Measurements from ENCODE around the gene MYO7B. TPM values are rescaled to one million over a fixed set of nuclear protein-coding genes. Genes with fewer than 3 reads are reported as not detected.

MYO7B gene
- total and polyA plus RNA-seq, 9 of the 15 experiments (the other 6 are each of a cell fraction or from before 2014, with no cell fraction given), result 0.08 TPM; not detected in 8

DNA sequence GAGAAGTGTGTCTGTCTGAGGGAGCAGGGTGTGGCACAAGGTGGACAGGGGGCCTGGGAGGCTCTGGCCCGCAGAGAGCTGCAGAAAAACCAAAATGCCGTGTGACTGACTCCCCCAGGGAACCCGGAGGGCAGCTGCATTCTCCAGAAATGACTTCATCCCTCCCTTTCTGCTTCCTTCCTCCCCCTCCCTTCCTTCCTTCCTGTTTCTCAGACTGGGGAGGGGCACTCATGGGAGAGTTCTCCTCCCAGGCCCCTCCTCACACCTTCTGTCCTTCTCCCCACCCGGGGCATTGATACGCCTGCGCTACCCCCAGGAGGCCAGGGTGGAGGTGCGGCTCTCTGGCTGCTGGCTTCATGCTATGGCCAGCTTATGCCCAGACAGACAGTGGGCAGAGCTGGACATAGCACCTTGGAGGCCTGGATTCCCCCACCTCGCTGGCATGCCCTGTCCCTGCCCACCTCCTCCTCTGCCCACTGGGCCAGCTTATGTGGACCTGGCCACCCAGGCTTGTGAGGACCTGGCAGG is 102.3 kb downstream of the MYO7B start (continued):
- TF ChIP-seq, protein P1, sequence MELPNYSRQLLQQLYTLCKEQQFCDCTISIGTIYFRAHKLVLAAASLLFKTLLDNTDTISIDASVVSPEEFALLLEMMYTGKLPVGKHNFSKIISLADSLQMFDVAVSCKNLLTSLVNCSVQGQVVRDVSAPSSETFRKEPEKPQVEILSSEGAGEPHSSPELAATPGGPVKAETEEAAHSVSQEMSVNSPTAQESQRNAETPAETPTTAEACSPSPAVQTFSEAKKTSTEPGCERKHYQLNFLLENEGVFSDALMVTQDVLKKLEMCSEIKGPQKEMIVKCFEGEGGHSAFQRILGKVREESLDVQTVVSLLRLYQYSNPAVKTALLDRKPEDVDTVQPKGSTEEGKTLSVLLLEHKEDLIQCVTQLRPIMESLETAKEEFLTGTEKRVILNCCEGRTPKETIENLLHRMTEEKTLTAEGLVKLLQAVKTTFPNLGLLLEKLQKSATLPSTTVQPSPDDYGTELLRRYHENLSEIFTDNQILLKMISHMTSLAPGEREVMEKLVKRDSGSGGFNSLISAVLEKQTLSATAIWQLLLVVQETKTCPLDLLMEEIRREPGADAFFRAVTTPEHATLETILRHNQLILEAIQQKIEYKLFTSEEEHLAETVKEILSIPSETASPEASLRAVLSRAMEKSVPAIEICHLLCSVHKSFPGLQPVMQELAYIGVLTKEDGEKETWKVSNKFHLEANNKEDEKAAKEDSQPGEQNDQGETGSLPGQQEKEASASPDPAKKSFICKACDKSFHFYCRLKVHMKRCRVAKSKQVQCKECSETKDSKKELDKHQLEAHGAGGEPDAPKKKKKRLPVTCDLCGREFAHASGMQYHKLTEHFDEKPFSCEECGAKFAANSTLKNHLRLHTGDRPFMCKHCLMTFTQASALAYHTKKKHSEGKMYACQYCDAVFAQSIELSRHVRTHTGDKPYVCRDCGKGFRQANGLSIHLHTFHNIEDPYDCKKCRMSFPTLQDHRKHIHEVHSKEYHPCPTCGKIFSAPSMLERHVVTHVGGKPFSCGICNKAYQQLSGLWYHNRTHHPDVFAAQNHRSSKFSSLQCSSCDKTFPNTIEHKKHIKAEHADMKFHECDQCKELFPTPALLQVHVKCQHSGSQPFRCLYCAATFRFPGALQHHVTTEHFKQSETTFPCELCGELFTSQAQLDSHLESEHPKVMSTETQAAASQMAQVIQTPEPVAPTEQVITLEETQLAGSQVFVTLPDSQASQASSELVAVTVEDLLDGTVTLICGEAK (IDR thresholded peaks at IDR 0.05), result peak; percentile 43; the same call in 1 of the 2 replicates
- TF ChIP-seq, protein P1 (CRISPR knock-in tag; IDR thresholded peaks at IDR 0.05), result no peak
- TF ChIP-seq, protein P2, sequence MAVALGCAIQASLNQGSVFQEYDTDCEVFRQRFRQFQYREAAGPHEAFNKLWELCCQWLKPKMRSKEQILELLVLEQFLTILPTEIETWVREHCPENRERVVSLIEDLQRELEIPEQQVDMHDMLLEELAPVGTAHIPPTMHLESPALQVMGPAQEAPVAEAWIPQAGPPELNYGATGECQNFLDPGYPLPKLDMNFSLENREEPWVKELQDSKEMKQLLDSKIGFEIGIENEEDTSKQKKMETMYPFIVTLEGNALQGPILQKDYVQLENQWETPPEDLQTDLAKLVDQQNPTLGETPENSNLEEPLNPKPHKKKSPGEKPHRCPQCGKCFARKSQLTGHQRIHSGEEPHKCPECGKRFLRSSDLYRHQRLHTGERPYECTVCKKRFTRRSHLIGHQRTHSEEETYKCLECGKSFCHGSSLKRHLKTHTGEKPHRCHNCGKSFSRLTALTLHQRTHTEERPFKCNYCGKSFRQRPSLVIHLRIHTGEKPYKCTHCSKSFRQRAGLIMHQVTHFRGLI (CRISPR knock-in tag; IDR thresholded peaks at IDR 0.05), result no peak
- TF ChIP-seq, protein P3, sequence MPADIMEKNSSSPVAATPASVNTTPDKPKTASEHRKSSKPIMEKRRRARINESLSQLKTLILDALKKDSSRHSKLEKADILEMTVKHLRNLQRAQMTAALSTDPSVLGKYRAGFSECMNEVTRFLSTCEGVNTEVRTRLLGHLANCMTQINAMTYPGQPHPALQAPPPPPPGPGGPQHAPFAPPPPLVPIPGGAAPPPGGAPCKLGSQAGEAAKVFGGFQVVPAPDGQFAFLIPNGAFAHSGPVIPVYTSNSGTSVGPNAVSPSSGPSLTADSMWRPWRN (IDR thresholded peaks at IDR 0.05; ENCODE audit: low read depth), result no peak
- TF ChIP-seq ZC3H4 (CRISPR knock-in tag; IDR thresholded peaks at IDR 0.05; ENCODE audit: borderline replicate concordance) (no peak), ZNF174 (CRISPR knock-in tag; IDR thresholded peaks at IDR 0.05) (no peak), MYNN (IDR thresholded peaks at IDR 0.05) (no peak), MYNN (CRISPR knock-in tag; IDR thresholded peaks at IDR 0.05) (no peak), ZNF217 (CRISPR knock-in tag; IDR thresholded peaks at IDR 0.05) (no peak), ZNF224 (CRISPR knock-in tag; IDR thresholded peaks at IDR 0.05) (no peak), TAF9B (IDR thresholded peaks at IDR 0.05; ENCODE audit: partially characterized antibody) (no peak), KHSRP (IDR thresholded peaks at IDR 0.05) (no peak), ZNF785 (CRISPR knock-in tag; IDR thresholded peaks at IDR 0.05) (no peak), TARDBP (IDR thresholded peaks at IDR 0.05) (no peak), ZBTB8A (IDR thresholded peaks at IDR 0.05; ENCODE audit: partially characterized antibody) (no peak), MTA3 (IDR thresholded peaks at IDR 0.05; ENCODE audit: borderline replicate concordance) (peak; percentile 24; the same call in 1 of the 2 replicates), SRSF1 (IDR thresholded peaks at IDR 0.05; ENCODE audit: low read depth, low read length) (no peak)
- TF ChIP-seq, protein P4, sequence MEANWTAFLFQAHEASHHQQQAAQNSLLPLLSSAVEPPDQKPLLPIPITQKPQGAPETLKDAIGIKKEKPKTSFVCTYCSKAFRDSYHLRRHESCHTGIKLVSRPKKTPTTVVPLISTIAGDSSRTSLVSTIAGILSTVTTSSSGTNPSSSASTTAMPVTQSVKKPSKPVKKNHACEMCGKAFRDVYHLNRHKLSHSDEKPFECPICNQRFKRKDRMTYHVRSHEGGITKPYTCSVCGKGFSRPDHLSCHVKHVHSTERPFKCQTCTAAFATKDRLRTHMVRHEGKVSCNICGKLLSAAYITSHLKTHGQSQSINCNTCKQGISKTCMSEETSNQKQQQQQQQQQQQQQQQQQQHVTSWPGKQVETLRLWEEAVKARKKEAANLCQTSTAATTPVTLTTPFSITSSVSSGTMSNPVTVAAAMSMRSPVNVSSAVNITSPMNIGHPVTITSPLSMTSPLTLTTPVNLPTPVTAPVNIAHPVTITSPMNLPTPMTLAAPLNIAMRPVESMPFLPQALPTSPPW (CRISPR knock-in tag; IDR thresholded peaks at IDR 0.05), result peak; percentile 21

Data from K562 (cell line).